Measurements from ENCODE around the gene GCA.

The GCA gene

GRCh38 chr2:162328424-162329157 is 15.3 kb upstream of the GCA start:
- no peak for DNase-seq

- DNase-seq, result no peak
Observed at GRCh38 chr2:162330881-162331280, 13.1 kb upstream of the GCA start.

GRCh38 chr2:162333968-162334367 is 10.0 kb upstream of the GCA start:
- DNase-seq, result peak; percentile 37

- no peak for DNase-seq
Observed at GRCh38 chr2:162337868-162338267, 6.1 kb upstream of the GCA start.

DNA sequence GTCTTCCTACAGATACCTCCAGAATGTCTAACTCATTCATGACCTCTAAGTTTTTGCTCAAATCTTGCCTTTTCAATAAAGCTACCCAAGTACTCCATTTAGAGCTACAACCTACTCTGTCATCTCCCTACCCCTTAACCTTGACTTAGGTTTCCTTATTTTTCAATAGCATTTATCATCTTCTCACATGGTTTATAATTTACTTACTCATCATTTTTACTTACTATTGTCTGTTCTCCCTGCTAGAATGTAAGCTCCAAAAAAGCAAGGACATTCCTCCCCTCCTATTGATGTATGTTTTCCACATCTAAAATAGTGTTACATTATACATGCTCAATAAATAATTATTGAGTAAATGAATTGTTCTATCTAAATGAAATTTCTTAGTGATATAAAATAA is 3.1 kb upstream of the GCA start:
- no peak for DNase-seq

DNA sequence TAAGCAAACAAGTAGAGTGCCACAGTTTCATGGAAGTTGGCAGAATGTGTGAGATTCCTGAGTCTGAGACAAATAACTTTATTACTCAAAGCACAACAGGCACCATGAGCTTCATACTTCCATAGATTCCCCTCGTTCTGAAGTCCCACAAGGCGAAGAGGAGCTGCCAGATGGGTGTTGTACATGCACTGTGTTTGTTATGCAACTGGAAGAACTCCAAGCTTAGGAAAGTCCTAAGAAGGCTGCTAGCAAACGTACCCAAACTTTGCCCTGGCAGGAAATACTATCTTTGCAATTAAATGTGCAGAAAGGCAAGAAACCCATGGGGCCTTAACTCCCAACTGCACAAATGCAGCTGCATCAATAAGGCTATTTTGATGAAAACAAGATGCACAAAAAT is 1.6 kb upstream of the GCA start:
- DNase-seq, result no peak

DNA sequence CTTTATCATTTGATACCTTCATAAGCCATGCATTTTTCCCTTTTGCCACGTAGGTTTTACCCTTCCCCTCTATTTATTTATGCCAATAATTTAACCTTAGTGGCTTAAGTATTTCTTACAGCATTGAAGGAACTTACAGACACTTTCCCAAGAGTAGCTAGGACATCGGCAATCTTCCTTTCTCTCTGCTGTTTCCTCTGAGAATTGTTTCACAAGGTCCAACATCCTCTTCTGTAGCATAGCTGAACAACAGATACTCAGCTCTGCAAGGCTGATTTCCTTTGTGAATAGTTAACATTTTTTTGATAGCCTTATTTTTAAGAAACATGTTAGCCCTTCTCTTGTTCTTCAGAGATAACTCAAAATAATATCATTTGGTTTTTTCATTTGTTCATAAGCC is 1.1 kb upstream of the GCA start:
- no peak for DNase-seq

DNA sequence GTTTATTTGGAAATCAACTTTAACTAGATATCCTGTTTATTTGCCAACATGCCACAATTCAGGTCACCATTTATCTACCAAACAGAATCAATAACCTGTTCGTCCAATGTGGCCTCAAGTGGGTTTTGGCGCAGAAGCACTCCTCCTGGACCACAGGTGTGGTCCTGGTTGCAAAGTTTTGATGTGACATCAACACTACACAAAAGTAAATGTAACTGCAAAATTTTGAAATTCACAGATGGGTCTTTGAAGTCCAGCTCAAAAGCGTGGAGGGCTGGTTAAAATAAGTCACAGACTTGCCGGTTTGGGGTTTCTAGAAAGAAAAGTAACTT is 474 bp upstream of the GCA start:
- no peak for DNase-seq

DNA sequence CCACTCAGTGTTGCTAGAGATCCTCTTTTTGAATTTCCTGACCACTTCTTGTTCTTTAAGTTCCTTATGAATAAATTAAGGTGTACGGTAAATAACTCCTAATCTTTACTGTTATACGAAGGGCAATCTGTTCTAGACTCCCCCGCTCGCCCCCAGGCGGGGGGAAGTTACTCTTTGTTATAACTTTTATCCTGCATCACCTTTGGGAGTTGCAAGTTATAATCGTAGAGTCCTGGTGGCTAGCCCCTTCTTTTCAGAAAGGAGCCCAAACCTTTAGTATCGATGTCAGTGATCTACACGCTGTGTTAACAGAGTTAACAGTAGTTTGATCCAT is 652 bp downstream of the GCA start:
- DNase-seq, result no peak

- DNase-seq, result no peak
Observed at GRCh38 chr2:162365392-162365791, 21.5 kb downstream of the GCA start.

DNA sequence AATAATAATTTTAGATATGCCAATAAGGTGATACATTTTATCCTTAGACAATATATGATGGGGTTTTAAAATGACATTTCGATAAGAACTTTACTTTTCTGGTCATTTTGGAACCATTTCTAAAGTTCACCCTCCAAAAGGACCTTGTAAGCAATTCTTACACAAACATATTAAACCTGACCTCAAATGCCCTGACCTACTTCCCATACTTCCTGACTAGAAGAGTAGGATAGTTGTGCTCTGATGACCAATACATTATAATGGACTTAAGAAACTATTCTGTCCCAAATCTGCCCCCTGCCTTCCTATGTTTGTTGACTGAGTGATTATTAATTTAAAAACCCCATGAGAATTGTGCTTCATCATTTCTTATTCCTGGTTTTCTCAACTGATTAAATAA is 24.6 kb downstream of the GCA start:
- no peak for DNase-seq

GRCh38 chr2:162369551-162369950 is 25.6 kb downstream of the GCA start:
- peak; percentile 32 for DNase-seq

- peak; percentile 16 for DNase-seq
Observed at GRCh38 chr2:162370931-162371330, 27.0 kb downstream of the GCA start.

DNA sequence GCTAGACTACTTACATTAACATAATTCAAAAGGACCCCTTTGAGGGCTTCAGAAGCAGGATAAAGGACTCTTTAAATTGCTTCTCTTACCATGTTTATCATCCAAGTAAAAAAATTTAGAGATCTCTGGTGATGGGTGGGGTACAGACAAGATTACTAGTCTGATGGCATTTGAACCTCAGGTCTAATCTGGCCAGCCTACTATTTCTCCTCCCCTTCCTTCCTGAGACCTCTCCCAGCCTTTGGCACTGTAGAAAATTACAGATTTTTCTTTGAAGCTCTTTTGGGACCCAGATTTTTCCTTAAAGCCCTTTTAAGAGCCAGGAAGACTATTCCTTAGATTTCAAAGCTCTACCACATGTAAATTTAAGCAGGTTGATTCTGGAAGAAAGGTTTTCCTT is 28.9 kb downstream of the GCA start:
- DNase-seq, result no peak

GRCh38 chr2:162379719-162380580 is 36.0 kb downstream of the GCA start:
- no peak for DNase-seq

GRCh38 chr2:162381851-162382250 is 37.9 kb downstream of the GCA start:
- no peak for DNase-seq

GRCh38 chr2:162382278-162382677 is 38.3 kb downstream of the GCA start:
- DNase-seq, result peak; percentile 32

DNA sequence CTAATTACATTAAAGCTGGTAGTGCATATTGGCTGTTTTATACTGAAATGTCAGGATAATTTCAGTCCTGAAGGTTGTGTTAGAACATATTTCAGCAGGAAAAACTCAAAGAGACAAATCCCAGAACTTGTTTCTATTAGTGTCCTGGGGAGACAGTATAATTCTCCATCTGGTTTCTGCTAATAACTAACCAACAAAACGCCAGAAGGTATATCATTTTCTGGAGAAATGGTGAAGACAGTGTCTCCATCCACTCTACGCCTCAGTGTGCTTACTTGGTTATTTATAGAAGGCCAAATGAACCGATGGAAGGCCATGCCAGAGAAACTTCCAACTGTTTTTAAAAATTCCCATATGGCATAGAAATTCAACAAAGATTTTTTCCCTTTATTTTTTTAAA is 41.6 kb downstream of the GCA start:
- DNase-seq, result no peak

- no peak for DNase-seq
Observed at GRCh38 chr2:162390801-162391200, 46.9 kb downstream of the GCA start.

DNA sequence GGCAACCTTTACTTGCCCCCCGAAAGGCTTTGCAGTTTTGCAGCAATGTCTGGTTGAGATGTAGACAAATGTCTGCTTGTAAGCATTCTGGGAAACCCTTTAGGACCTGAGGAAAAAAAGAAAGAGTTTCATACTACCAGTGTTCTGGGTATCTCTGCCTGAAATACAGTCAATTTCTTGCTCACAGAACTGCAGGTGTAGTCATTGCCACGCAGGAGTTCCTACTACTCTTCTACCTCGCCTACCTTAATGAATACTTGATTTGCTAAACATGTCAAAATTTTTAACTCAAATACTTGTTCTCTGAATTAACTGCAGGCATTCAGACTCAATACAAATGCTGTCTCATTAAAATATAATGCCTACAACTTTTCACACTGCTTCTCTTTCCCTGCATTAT is 56.4 kb downstream of the GCA start:
- no peak for DNase-seq

DNA sequence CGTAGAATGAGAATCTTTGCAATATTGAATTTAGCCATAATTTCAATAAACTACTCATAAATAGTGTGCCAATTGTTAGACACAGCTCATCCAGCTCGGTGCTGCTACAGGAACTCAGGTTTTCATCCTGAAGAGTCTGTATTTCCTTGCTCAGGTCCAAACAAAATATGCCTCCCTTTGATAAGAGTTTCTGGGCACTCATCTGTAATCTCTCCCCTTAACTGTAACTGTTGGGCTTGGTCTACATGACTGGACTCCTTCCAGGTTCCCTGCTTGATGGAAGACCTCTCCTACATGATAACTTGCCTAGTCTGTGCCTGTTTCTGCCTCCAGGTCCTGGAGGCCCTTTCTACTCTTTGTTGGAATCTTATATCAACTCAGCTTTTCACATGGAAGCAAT is 57.9 kb downstream of the GCA start:
- DNase-seq, result no peak

- peak; percentile 43 for DNase-seq
Observed at GRCh38 chr2:162403884-162404283, 60.0 kb downstream of the GCA start.
